ENCODE results near the gene PLAC1.

Gene PLAC1

GRCh38 chrX:134558133-134558532, 100.1 kb downstream of the PLAC1 start:
- Histone ChIP-seq H3K9me3 (no peaks in the 10 kb centered on the region), H3K27me3 (no peaks in the 10 kb centered on the region), H3K36me3 (no peaks in the 10 kb centered on the region), H3K27ac (no peak overlapping the region), H3K4me1 (no peaks in the 10 kb centered on the region), H3K4me3 (no peak overlapping the region)
- no peak for DNase-seq
- intact Hi-C loops (cut with DNase I; ENCODE audit: low total_unique reads), result no loop called here
- no peak for TF ChIP-seq CTCF (IDR thresholded peaks at IDR 0.05)

DNA sequence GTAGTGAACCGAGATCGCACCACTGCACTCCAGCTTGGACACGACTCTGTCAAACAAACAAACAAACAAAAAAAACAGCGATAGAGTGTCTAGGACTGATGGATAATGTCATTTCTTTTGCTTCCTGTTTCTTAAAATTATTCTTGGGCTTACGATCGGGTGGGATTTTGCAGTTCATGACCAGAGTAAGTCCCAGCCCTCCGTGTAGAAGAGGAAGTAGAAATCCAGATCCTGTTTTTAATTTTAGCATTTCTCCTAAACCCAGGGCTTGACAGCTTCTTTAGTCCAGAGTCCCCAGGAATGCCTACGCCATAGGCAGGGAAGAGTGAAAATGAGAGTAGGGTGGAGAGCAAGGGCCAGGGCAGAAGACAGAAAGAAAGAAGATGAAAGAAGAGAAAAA, 104.0 kb downstream of the PLAC1 start:
- Histone ChIP-seq H3K4me1 (peaks cover 0 to 7% (median 0%) of the 10 kb centered on the region in 4 donors), H3K9me3 (no peaks in the 10 kb centered on the region), H3K27me3 (no peaks in the 10 kb centered on the region), H3K36me3 (no peaks in the 10 kb centered on the region), H3K27ac (no peak overlapping the region), H3K4me3 (no peak overlapping the region)
- no peak for TF ChIP-seq CTCF (IDR thresholded peaks at IDR 0.05)
- intact Hi-C loops (cut with DNase I; ENCODE audit: low total_unique reads), result no loop called here
- DNase-seq, result no peak

- Histone ChIP-seq H3K36me3 (no peaks in the 10 kb centered on the region), H3K4me3 (no peak overlapping the region), H3K27me3 (no peaks in the 10 kb centered on the region), H3K4me1 (peaks cover 0 to 13% (median 9%) of the 10 kb centered on the region in 4 donors), H3K9me3 (no peaks in the 10 kb centered on the region), H3K27ac (no peak overlapping the region)
- DNase-seq, result no peak
- intact Hi-C loops (cut with DNase I; ENCODE audit: low total_unique reads), result no loop called here
- TF ChIP-seq CTCF (IDR thresholded peaks at IDR 0.05), result no peak
Measured at GRCh38 chrX:134552351-134552750, 105.9 kb downstream of the PLAC1 start.

DNA sequence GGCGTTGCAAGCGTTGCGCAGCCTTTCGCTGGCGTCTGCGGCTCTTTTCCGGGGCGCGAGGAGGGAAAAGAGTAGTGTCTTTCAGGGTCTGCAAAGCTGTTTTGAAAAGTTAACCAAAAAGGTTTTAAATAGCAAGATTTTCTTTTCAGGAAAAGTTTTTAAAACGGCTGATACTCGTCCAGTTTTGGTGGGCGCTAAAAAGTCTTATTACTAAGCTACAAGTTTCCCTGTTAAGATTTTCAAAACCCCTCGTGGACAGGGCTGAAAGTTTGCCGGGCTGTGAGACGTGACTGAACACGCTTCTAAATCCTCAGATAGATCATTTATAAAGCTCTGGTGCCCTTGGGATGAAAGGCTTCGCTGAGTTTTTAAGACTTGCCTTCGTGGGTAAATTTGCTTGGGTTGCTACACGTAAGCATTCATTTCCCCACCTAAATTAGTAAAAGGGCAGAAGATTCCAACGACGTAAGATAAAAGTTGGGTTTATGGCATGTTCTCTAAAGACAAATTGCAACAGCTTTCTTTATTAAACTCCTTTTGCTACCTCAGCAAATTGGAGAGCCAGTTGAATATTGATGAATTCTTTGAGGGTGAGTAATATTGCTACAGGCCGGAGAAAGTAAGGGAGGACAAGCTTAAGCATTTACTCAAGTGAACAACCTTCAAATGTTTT, 106.8 kb downstream of the PLAC1 start:
- Histone ChIP-seq H3K36me3 (no peaks in the 10 kb centered on the region), H3K4me3 (peak overlapping the region; percentile 58 to 63), H3K27ac (no peak overlapping the region), H3K27me3 (no peaks in the 10 kb centered on the region), H3K9me3 (no peaks in the 10 kb centered on the region), H3K4me1 (peaks cover 0 to 13% (median 9%) of the 10 kb centered on the region in 4 donors)
- no peak for TF ChIP-seq CTCF (IDR thresholded peaks at IDR 0.05)
- DNase-seq, result no peak
- intact Hi-C loops (cut with DNase I; ENCODE audit: low total_unique reads), result no loop called here

GRCh38 chrX:134548257-134549201, 109.7 kb downstream of the PLAC1 start:
- Histone ChIP-seq H3K36me3 (no peaks in the 10 kb centered on the region), H3K27me3 (peaks cover 0 to 17% of the 10 kb centered on the region in 2 donors), H3K27ac (peak overlapping the region; percentile 61 to 75), H3K4me3 (peak overlapping the region; percentile 58 to 63), H3K9me3 (no peaks in the 10 kb centered on the region), H3K4me1 (peaks cover 0 to 22% (median 12%) of the 10 kb centered on the region in 4 donors)
- TF ChIP-seq CTCF (IDR thresholded peaks at IDR 0.05), result no peak
- intact Hi-C loops (cut with DNase I; ENCODE audit: low total_unique reads), result no loop called here
- DNase-seq, result no peak

Measured in tibial artery (tissue), 4 donors.